Activated naive CD4-positive, alpha-beta T cell treated with Interleukin-2 at 50 U/mL for 16 hours (primary cell): ENCODE results near the gene FIGNL2.
"Not testable (repeated sequence)": the region's sequence is repeated elsewhere in the genome, so short reads cannot be mapped to it uniquely, and the experiment has no call there.

Experiments
- DNase-seq: peaks from one replicate; pipeline ENCODE4 v3.0.0-alpha.2; 2020

The FIGNL2 gene

GRCh38 chr12:51833448-51834227 lies 14.9 kb downstream of the FIGNL2 start:
- no peak for DNase-seq

- DNase-seq, result no peak
Measured at GRCh38 chr12:51832354-51833107, 16.0 kb downstream of the FIGNL2 start.

GRCh38 chr12:51831817-51832216 lies 16.7 kb downstream of the FIGNL2 start:
- DNase-seq, result not testable (repeated sequence)

- DNase-seq, result no peak
Measured at GRCh38 chr12:51829641-51830040, 18.9 kb downstream of the FIGNL2 start.

GRCh38 chr12:51829011-51829481 lies 19.5 kb downstream of the FIGNL2 start:
- no peak for DNase-seq

- DNase-seq, result peak; percentile 70
Measured at GRCh38 chr12:51827925-51828818, 20.3 kb downstream of the FIGNL2 start.

GRCh38 chr12:51826881-51827280 lies 21.6 kb downstream of the FIGNL2 start:
- no peak for DNase-seq

- no peak for DNase-seq
Measured at GRCh38 chr12:51825216-51825615, 23.3 kb downstream of the FIGNL2 start.

GRCh38 chr12:51823875-51824565 lies 24.5 kb downstream of the FIGNL2 start:
- no peak for DNase-seq

GRCh38 chr12:51822956-51823355 lies 25.6 kb downstream of the FIGNL2 start:
- no peak for DNase-seq

GRCh38 chr12:51822261-51822616 lies 26.3 kb downstream of the FIGNL2 start:
- DNase-seq, result no peak

GRCh38 chr12:51821440-51822260 lies 26.9 kb downstream of the FIGNL2 start:
- DNase-seq, result no peak

GRCh38 chr12:51820526-51821439 lies 27.7 kb downstream of the FIGNL2 start:
- DNase-seq, result peak; percentile 83

GRCh38 chr12:51819736-51820525 lies 28.6 kb downstream of the FIGNL2 start:
- no peak for DNase-seq

GRCh38 chr12:51818566-51819300 lies 29.8 kb downstream of the FIGNL2 start:
- DNase-seq, result no peak

GRCh38 chr12:51818086-51818485 lies 30.4 kb downstream of the FIGNL2 start:
- no peak for DNase-seq

GRCh38 chr12:51817027-51817953 lies 31.2 kb downstream of the FIGNL2 start:
- no peak for DNase-seq

GRCh38 chr12:51815571-51815970 lies 32.9 kb downstream of the FIGNL2 start:
- no peak for DNase-seq
